H9 (cell line): ENCODE results near the gene CHCHD6. TPM values are rescaled to one million over a fixed set of nuclear protein-coding genes. Genes with fewer than 3 reads are reported as not detected.

Experiments
- DNase-seq: peaks from one replicate; pipeline ENCODE4 v3.0.0-alpha.2; 2017
- H2AFZ ChIP-seq: one replicate; pipeline ENCODE4 v1.6.1; 2013; ENCODE audit warnings: mild to moderate bottlenecking, low read length, control low read depth, moderate library complexity
- H2AK5ac ChIP-seq: 2 replicates; pipeline ENCODE4 v1.6.1; 2013; ENCODE audit warnings: low read length, control low read depth, mixed read lengths; ENCODE audit not compliant: insufficient read length
- H2BK120ac ChIP-seq: one replicate; pipeline ENCODE4 v1.6.1; 2013; ENCODE audit warnings: low read depth, mild to moderate bottlenecking, low read length, control low read depth, inconsistent platforms; ENCODE audit not compliant: poor library complexity, severe bottlenecking
- H2BK12ac ChIP-seq: 2 replicates; pipeline ENCODE4 v1.6.1; 2013; ENCODE audit warnings: low read length, control low read depth, mixed read lengths, low read depth; ENCODE audit not compliant: insufficient read length
- H2BK15ac ChIP-seq: 2 replicates; pipeline ENCODE4 v1.6.1; 2013; ENCODE audit warnings: low read depth, low read length, control low read depth
- H2BK20ac ChIP-seq: one replicate; pipeline ENCODE4 v1.6.1; 2013; ENCODE audit warnings: low read depth, mild to moderate bottlenecking, low read length, control low read depth, inconsistent platforms; ENCODE audit not compliant: poor library complexity, severe bottlenecking
- H2BK5ac ChIP-seq: 2 replicates; pipeline ENCODE4 v1.6.1; 2013; ENCODE audit warnings: low read length, control low read depth, mixed read lengths; ENCODE audit not compliant: insufficient read length
- H3K14ac ChIP-seq: 2 replicates; pipeline ENCODE4 v1.6.1; 2013; ENCODE audit warnings: low read length, control low read depth; ENCODE audit not compliant: insufficient read depth
- H3K18ac ChIP-seq: 2 replicates; pipeline ENCODE4 v1.6.1; 2013; ENCODE audit warnings: low read depth, mild to moderate bottlenecking, mixed read lengths, low read length, control low read depth; ENCODE audit not compliant: insufficient read length
- H3K23ac ChIP-seq: 2 replicates; pipeline ENCODE4 v1.6.1; 2013; ENCODE audit warnings: low read length, control low read depth, mixed read lengths, low read depth; ENCODE audit not compliant: insufficient read length
- H3K23me2 ChIP-seq: 2 replicates; pipeline ENCODE4 v1.6.1; 2013; ENCODE audit warnings: low read depth, mild to moderate bottlenecking, mixed read lengths, low read length, control low read depth; ENCODE audit not compliant: insufficient read length, poor library complexity, severe bottlenecking
- H3K27ac ChIP-seq: 2 replicates; pipeline ENCODE4 v1.5.1; 2013; ENCODE audit warnings: low read length, control low read depth, mixed read lengths, low read depth; ENCODE audit not compliant: insufficient read length
- H3K27me3 ChIP-seq: 2 replicates; pipeline ENCODE4 v1.6.1; 2013; ENCODE audit warnings: low read length, control low read depth, inconsistent platforms; ENCODE audit not compliant: insufficient read depth
- H3K4ac ChIP-seq: 2 replicates; pipeline ENCODE4 v1.6.1; 2013; ENCODE audit warnings: low read depth, mild to moderate bottlenecking, control low read depth, inconsistent platforms, low read length, moderate library complexity
- H3K4me1 ChIP-seq: 2 replicates; pipeline ENCODE4 v1.6.1; 2013; ENCODE audit warnings: low read length, control low read depth, inconsistent platforms; ENCODE audit not compliant: insufficient read depth
- H3K4me2 ChIP-seq: 2 replicates; pipeline ENCODE4 v1.6.1; 2013; ENCODE audit warnings: low read length, control low read depth, mixed read lengths; ENCODE audit not compliant: insufficient read length, insufficient read depth
- H3K56ac ChIP-seq: 2 replicates; pipeline ENCODE4 v1.6.1; 2013; ENCODE audit warnings: low read depth, mild to moderate bottlenecking, mixed read lengths, low read length, control low read depth; ENCODE audit not compliant: insufficient read length
- H3K79me1 ChIP-seq: 2 replicates; pipeline ENCODE4 v1.6.1; 2013; ENCODE audit warnings: low read depth, mild to moderate bottlenecking, moderate library complexity, low read length, control low read depth, inconsistent platforms; ENCODE audit not compliant: insufficient read depth, poor library complexity, severe bottlenecking
- H3K79me2 ChIP-seq: 2 replicates; pipeline ENCODE4 v1.6.1; 2013; ENCODE audit warnings: low read length, control low read depth, inconsistent platforms; ENCODE audit not compliant: insufficient read depth
- H3K9ac ChIP-seq: 2 replicates; pipeline ENCODE4 v1.6.1; 2013; ENCODE audit warnings: low read length, control low read depth, mixed read lengths; ENCODE audit not compliant: insufficient read length; ENCODE audit errors: extremely low read depth
- H3K9me3 ChIP-seq: one replicate; pipeline ENCODE4 v1.6.1; 2013; ENCODE audit warnings: low read depth, low read length, inconsistent platforms; ENCODE audit not compliant: control insufficient read depth
- H3T11ph ChIP-seq: one replicate; pipeline ENCODE4 v1.6.1; 2013; ENCODE audit warnings: mild to moderate bottlenecking, low read length, control low read depth, inconsistent platforms
- H4K20me1 ChIP-seq: one replicate; pipeline ENCODE4 v1.6.1; 2013; ENCODE audit not compliant: control insufficient read depth, insufficient read length, insufficient read depth
- H4K5ac ChIP-seq: 2 replicates; pipeline ENCODE4 v1.6.1; 2013; ENCODE audit warnings: low read depth, mild to moderate bottlenecking, mixed read lengths, low read length, control low read depth; ENCODE audit not compliant: insufficient read length
- H4K8ac ChIP-seq: replicated peaks from 2 replicates; pipeline ENCODE4 v1.6.1; 2013; ENCODE audit warnings: low read length, control low read depth, mixed read lengths, low read depth; ENCODE audit not compliant: insufficient read length
- H4K91ac ChIP-seq: 2 replicates; pipeline ENCODE4 v1.6.1; 2013; ENCODE audit warnings: low read depth, mild to moderate bottlenecking, moderate library complexity, mixed read lengths, low read length, control low read depth; ENCODE audit not compliant: insufficient read length
- H3K27ac Mint-ChIP-seq, 3 experiments: 2 replicates in 2 of 3; 3 replicates in 1 of 3; pipeline ENCODE4 v1.8.0; 2020 to 2021; ENCODE audit warnings: mixed read lengths in 3 of 3, mild to moderate bottlenecking in 1 of 3, moderate library complexity in 1 of 3
- H3K27me3 Mint-ChIP-seq: 2 replicates; pipeline ENCODE4 v1.8.0; 2021; ENCODE audit warnings: low read depth, mild to moderate bottlenecking, moderate library complexity, mixed read lengths
- H3K36me3 Mint-ChIP-seq, 3 experiments: 2 replicates in 2 of 3; 3 replicates in 1 of 3; pipeline ENCODE4 v1.8.0; 2020 to 2021; ENCODE audit warnings: low read depth in 3 of 3, mixed read lengths in 3 of 3; ENCODE audit not compliant: insufficient read depth in 1 of 3
- H3K4me1 Mint-ChIP-seq, 2 experiments: 2 replicates each; pipeline ENCODE4 v1.8.0; 2020; ENCODE audit warnings: mixed read lengths in 2 of 2
- H3K4me3 Mint-ChIP-seq, 2 experiments: 2 replicates in 1 of 2; 3 replicates in 1 of 2; pipeline ENCODE4 v1.8.0; 2020 to 2021; ENCODE audit warnings: mild to moderate bottlenecking in 2 of 2, mixed read lengths in 2 of 2, moderate library complexity in 1 of 2
- H3K9me3 Mint-ChIP-seq, 2 experiments: 2 replicates in 1 of 2; 3 replicates in 1 of 2; pipeline ENCODE4 v1.8.0; 2020; ENCODE audit warnings: mild to moderate bottlenecking in 2 of 2, mixed read lengths in 2 of 2, moderate library complexity in 1 of 2
- CTCF ChIP-seq: fragments of 200-600 bp; sonication (generic); conservative IDR thresholded peaks from 3 replicates; pipeline ENCODE4 v1.8.0; 2021; ENCODE audit warnings: antibody characterized with exemption, mild to moderate bottlenecking
- WGBS: extraction: QIAGEN DNeasy Blood & Tissue Kit; methylation state at CpG from one replicate; pipeline ENCODE4 v1.1.7; 2013; ENCODE audit warnings: missing lambda C conversion rate, low lambda C conversion rate, mixed read lengths; ENCODE audit not compliant: insufficient read length; ENCODE audit errors: extremely low coverage; 5-methylcytosine and 5-hydroxymethylcytosine counted together
- total RNA-seq: library from RNA; stranded (reverse); gene quantifications from 2 replicates; pipeline ENCODE4 v1.2.1, GENCODE V29; 2021

CHCHD6 gene
- total RNA-seq, 1 experiment from 2014 or later: 34.2 TPM

- Histone ChIP-seq H3K9me3 (no peaks in the 10 kb centered on the region), H2BK15ac (no peak overlapping the region), H3K18ac (no peak overlapping the region), H3K79me2 (no peaks in the 10 kb centered on the region), H3K4me2 (no peak overlapping the region), H2BK12ac (no peak overlapping the region), H3T11ph (no peak overlapping the region), H2BK20ac (no peak overlapping the region), H3K9ac (no peak overlapping the region), H3K23ac (no peak overlapping the region), H4K8ac (no peak overlapping the region), H3K23me2 (no peaks in the 10 kb centered on the region), H4K5ac (no peak overlapping the region), H3K4me1 (no peaks in the 10 kb centered on the region), H3K4ac (no peak overlapping the region), H2AFZ (no peak overlapping the region), H4K20me1 (no peaks in the 10 kb centered on the region), H3K27me3 (no peaks in the 10 kb centered on the region), H3K14ac (no peak overlapping the region), H3K27ac (no peak overlapping the region), H2AK5ac (no peak overlapping the region), H4K91ac (no peak overlapping the region), H3K79me1 (no peaks in the 10 kb centered on the region), H2BK120ac (no peak overlapping the region), H2BK5ac (no peak overlapping the region), H3K56ac (no peak overlapping the region)
- TF ChIP-seq CTCF: no peak
- no peak overlapping the region for H3K27ac Mint-ChIP-seq
- no peak for DNase-seq
- H3K9me3 Mint-ChIP-seq: no peaks in the 10 kb centered on the region
- H3K4me3 Mint-ChIP-seq: no peak overlapping the region
- H3K27me3 Mint-ChIP-seq: no peaks in the 10 kb centered on the region
- no CpG with 5 or more reads among the region's 7 CpGs for WGBS
- peaks cover 3 to 7% of the 10 kb centered on the region in 2 experiments for H3K4me1 Mint-ChIP-seq
- H3K36me3 Mint-ChIP-seq: peaks cover 0 to 8% (median 0%) of the 10 kb centered on the region in 3 experiments; a peak in 3 of 7 replicates
These were observed 183.6 kb downstream of the CHCHD6 start for GRCh38 chr3:126887686-126888085.
